K562 (cell line): ENCODE results near the gene TFDP3. TPM values are rescaled to one million over a fixed set of nuclear protein-coding genes. Genes with fewer than 3 reads are reported as not detected.

Experiments used
- ATAC-seq: fragments of 200-7000 bp; cut with Tn5 transposase; 3 replicates; pipeline ENCODE4 v1.9.1; 2020; ENCODE audit warnings: moderate library complexity
- BruUV-seq: library from RNA; stranded (reverse); fragments of 400-500 nt; replicated peaks from 2 replicates; lab custom pipeline; 2021; lab: Mats Ljungman, UMichigan
- CTCF ChIA-PET: fragments of 300-600 bp; formaldehyde crosslinking; extraction: SDS; loops from one replicate; lab custom pipeline; 2021; ENCODE audit warnings: low intra/inter-chr PET ratio; lab: Yijun Ruan, JAX
- POLR2A ChIA-PET: fragments of 300-600, 350-650 bp; sonication (Branson Sonifier 250); formaldehyde crosslinking; extraction: SDS; loops from one replicate; lab custom pipeline; 2021; ENCODE audit warnings: antibody characterized with exemption, inconsistent platforms; lab: Yijun Ruan, JAX
- DNase-seq, 4 experiments: peaks; one replicate each; pipeline versions ENCODE4 v3.0.0 to v3.0.0-alpha.2; 2011 to 2018; ENCODE audit warnings: low spot score in 3 of 4, mixed read lengths in 3 of 4; ENCODE audit errors: extremely low read depth in 1 of 4
- FAIRE-seq: peaks from 2 replicates; lab custom pipeline; 2011; peaks lifted over from hg19 to GRCh38; lab: Jason Lieb, UNC
- H2AFZ ChIP-seq: 2 replicates; pipeline ENCODE4 v1.6.0; 2011; ENCODE audit warnings: low read depth, low read length, control low read depth, inconsistent platforms
- H3K27ac ChIP-seq: fragments of 200-600 bp; 3 replicates; pipeline ENCODE4 v1.8.0; 2011; ENCODE audit warnings: low read depth, mild to moderate bottlenecking, control low read depth, inconsistent platforms, low read length, moderate library complexity, mixed read lengths; ENCODE audit errors: extremely low read depth
- H3K27me3 ChIP-seq, 2 experiments: fragments of 300-600 bp in 1 of 2; 2 replicates in 1 of 2; 3 replicates in 1 of 2; pipeline versions ENCODE4 v1.6.0 to v1.8.0; 2011; ENCODE audit warnings: inconsistent platforms in 2 of 2, low read length in 2 of 2, mild to moderate bottlenecking in 1 of 2, mixed read lengths in 1 of 2, moderate library complexity in 1 of 2; ENCODE audit not compliant: control insufficient read depth in 2 of 2, insufficient read depth in 2 of 2
- H3K36me3 ChIP-seq: fragments of 300-600 bp; 3 replicates; pipeline ENCODE4 v1.8.0; 2011; ENCODE audit warnings: mild to moderate bottlenecking, low read length, inconsistent platforms; ENCODE audit not compliant: control insufficient read depth, insufficient read depth
- H3K4me1 ChIP-seq, 2 experiments: fragments of 200-600 bp in 1 of 2; replicated peaks in 1 of 2; 2 replicates in 1 of 2; 3 replicates in 1 of 2; pipeline versions ENCODE4 v1.5.1 to v1.8.0; 2011; ENCODE audit warnings: inconsistent platforms in 2 of 2, low read length in 2 of 2, mild to moderate bottlenecking in 1 of 2, mixed read lengths in 1 of 2, moderate library complexity in 1 of 2; ENCODE audit not compliant: control insufficient read depth in 2 of 2, insufficient read depth in 2 of 2
- H3K4me2 ChIP-seq: 2 replicates; pipeline ENCODE4 v1.6.1; 2011; ENCODE audit warnings: low read length, control low read depth, inconsistent platforms, mixed read lengths; ENCODE audit not compliant: insufficient read depth
- H3K4me3 ChIP-seq: fragments of 200-600 bp; sonication (generic), shearing (Covaris generic); 2 replicates; pipeline ENCODE4 v1.5.1; 2016; ENCODE audit warnings: control low read depth, inconsistent platforms
- H3K79me2 ChIP-seq: fragments of 200-600 bp; 3 replicates; pipeline ENCODE4 v1.8.0; 2011; ENCODE audit warnings: low read length, inconsistent platforms; ENCODE audit not compliant: control insufficient read depth, insufficient read depth
- H3K9ac ChIP-seq, 2 experiments: 2 replicates each; pipeline versions ENCODE4 v1.6.0 to v1.6.1; 2011; ENCODE audit warnings: low read depth in 2 of 2, low read length in 2 of 2, control low read depth in 1 of 2, inconsistent platforms in 1 of 2, mild to moderate bottlenecking in 1 of 2, mixed read lengths in 1 of 2; ENCODE audit not compliant: insufficient read depth in 1 of 2
- H3K9me1 ChIP-seq: one replicate; pipeline ENCODE4 v1.6.0; 2011; ENCODE audit warnings: inconsistent platforms, mild to moderate bottlenecking, low read length, moderate library complexity; ENCODE audit not compliant: control insufficient read depth, insufficient read depth
- H3K9me3 ChIP-seq: replicated peaks from 2 replicates; pipeline ENCODE4 v1.5.1; 2011; ENCODE audit warnings: low read depth, low read length, inconsistent platforms; ENCODE audit not compliant: control insufficient read depth, insufficient read depth
- H4K20me1 ChIP-seq: replicated peaks from 2 replicates; pipeline ENCODE4 v1.6.1; 2011; ENCODE audit warnings: low read length, inconsistent platforms, mixed read lengths; ENCODE audit not compliant: control insufficient read depth, insufficient read depth
- CTCF ChIP-seq, 3 experiments: IDR thresholded peaks in 2 of 3; conservative IDR thresholded peaks in 1 of 3; 2 replicates each; pipeline ENCODE4 v1.5.1; 2011 to 2012; ENCODE audit warnings: low read length in 3 of 3, mild to moderate bottlenecking in 3 of 3, control low read depth in 2 of 3, improper control_type of control experiment in 1 of 3, inconsistent platforms in 1 of 3, low read depth in 1 of 3, mixed read lengths in 1 of 3, moderate library complexity in 1 of 3; ENCODE audit not compliant: insufficient read depth in 2 of 3
- RAD21 ChIP-seq, 2 experiments: fragments of 250-450 bp in 1 of 2; fragments of 450-650 bp in 1 of 2; sonication (Bioruptor Pico) in 1 of 2; formaldehyde crosslinking in 1 of 2; IDR thresholded peaks in 1 of 2; conservative IDR thresholded peaks in 1 of 2; 2 replicates each; pipeline versions ENCODE4 v1.4.0 to v1.8.0; 2020 to 2022; ENCODE audit warnings: mild to moderate bottlenecking in 2 of 2, moderate library complexity in 1 of 2
- RNF2 ChIP-seq: sonication (generic); IDR thresholded peaks from 2 replicates; pipeline ENCODE4 v1.6.1; 2016
- SMC3 ChIP-seq: conservative IDR thresholded peaks from 2 replicates; pipeline ENCODE4 v1.6.1; 2011; ENCODE audit warnings: low read depth, low read length, improper control_type of control experiment; ENCODE audit not compliant: insufficient read depth
- WGBS: fragments of 100-300 bp; shearing (Covaris generic); methylation state at CpG from one replicate; pipeline ENCODE4 v1.1.6; 2016; ENCODE audit warnings: low coverage, mixed read lengths; ENCODE audit not compliant: insufficient coverage; ENCODE audit errors: missing lambda C conversion rate; 5-methylcytosine and 5-hydroxymethylcytosine counted together
- in situ Hi-C: fragments of 300-500 bp; cut with MboI; formaldehyde crosslinking; loops from 4 replicates; pipeline ENCODE4 v1.15.0; 2018; ENCODE audit warnings: inconsistent platforms, mixed read lengths
- intact Hi-C: fragments of 100-400 bp; cut with micrococcal nuclease; formaldehyde crosslinking; loops from 2 replicates; pipeline ENCODE4 v1.14.2; 2022
- polyA plus RNA-seq, 8 experiments: library from polyadenylated mRNA; depleted of rRNA in 4 of 8; stranded (reverse) in 5 of 8; unstranded in 3 of 8; fragments of >200 nt; fragmentation: Nextera tagmentation in 2 of 8; fragmentation: Illumina TruSeq in 1 of 8; extraction: Ambion mirVana in 2 of 8; extraction: Trizol in 1 of 8; gene quantifications; 2 replicates each; pipeline versions ENCODE4 v1.2.1 to v1.2.3, GENCODE V29; 2011 to 2014; ENCODE audit warnings: inconsistent platforms in 1 of 8, missing spikeins in 1 of 8
- total RNA-seq, 7 experiments: library from RNA; depleted of rRNA in 6 of 7; stranded (reverse); fragments of >200 nt in 6 of 7; fragmentation: Illumina TruSeq in 2 of 7; extraction: Trizol in 2 of 7; gene quantifications; 2 replicates each; pipeline versions ENCODE4 v1.2.1 to v1.2.3, GENCODE V29; 2011 to 2021; ENCODE audit warnings: low replicate concordance in 1 of 7

The TFDP3 gene
- total and polyA plus RNA-seq, 9 of the 15 experiments (the other 6 are each of a cell fraction or from before 2014, with no cell fraction given): 0.09 to 0.25 (median 0.12) TPM; not detected in 5

- Histone ChIP-seq H3K36me3 (no peaks in the 10 kb centered on the region), H3K9me3 (no peaks in the 10 kb centered on the region), H3K79me2 (no peaks in the 10 kb centered on the region), H4K20me1 (no peaks in the 10 kb centered on the region), H3K9ac (no peak overlapping the region), H3K27me3 (peaks cover 0 to 9% of the 10 kb centered on the region in 2 experiments; a peak in 2 of 5 replicates), H2AFZ (no peak overlapping the region), H3K9me1 (no peaks in the 10 kb centered on the region), H3K27ac (no peak overlapping the region), H3K4me2 (no peak overlapping the region), H3K4me1 (no peaks in the 10 kb centered on the region), H3K4me3 (no peak overlapping the region)
- no TSS peak for BruUV-seq
- intact Hi-C loops: loop anchor here (1.0 kb wide), 1 partner anchor 210 kb away; no protein-coding TSS in a partner anchor
- ChIA-PET CTCF (interaction anchor here (1.0 to 1.3 kb wide), 2 partner anchors 211 to 1374 kb away, joined by 3 to 4 read pairs; no protein-coding TSS in a partner anchor), POLR2A (no interaction called here)
- FAIRE-seq (no peak), ATAC-seq (peak; percentile 49; the same call in 1 of the 3 replicates), DNase-seq (peak in 3 of 4 experiments; percentile 4 to 29 (median 12))
- in situ Hi-C loops: no loop called here
- no peak for TF ChIP-seq RNF2
- peak in 1 of 2 experiments; percentile 43; a peak in 2 of 4 replicates for TF ChIP-seq RAD21 (CRISPR knock-in tag; conservative IDR thresholded peaks at IDR 0.05 in 1 of 2, IDR thresholded peaks at IDR 0.05 in 1 of 2)
- TF ChIP-seq SMC3: peak; percentile 23; the same call in 1 of the 2 replicates
- TF ChIP-seq CTCF (IDR thresholded peaks at IDR 0.05 in 2 of 3, conservative IDR thresholded peaks at IDR 0.05 in 1 of 3; ENCODE audit: insufficient read depth in 2 of 3, low read depth in 1 of 3, low read length in 3 of 3): peak in 2 of 3 experiments; percentile 20 to 43; a peak in 3 of 6 replicates
- WGBS: 0% methylated on average over 1 of the region's 1 CpG
These were observed 2.4 kb downstream of the TFDP3 start for GRCh38 chrX:133215747-133216146.
